D341Med (cell line): ENCODE data around the gene IL15RA.

Experiments
- DNase-seq: peaks from one replicate; pipeline ENCODE4 v3.0.0; 2012; ENCODE audit warnings: low spot score

Gene IL15RA

GRCh38 chr10:5977471-5978229, at the start of gene IL15RA:
TSS of gene IL15RA (minus strand) at chr10:5977543. CDS start at chr10:5977492, 51 bp downstream.
- peak; percentile 82 for DNase-seq

GRCh38 chr10:6025683-6026255, 48.4 kb upstream of the IL15RA start:
- no peak for DNase-seq

DNA sequence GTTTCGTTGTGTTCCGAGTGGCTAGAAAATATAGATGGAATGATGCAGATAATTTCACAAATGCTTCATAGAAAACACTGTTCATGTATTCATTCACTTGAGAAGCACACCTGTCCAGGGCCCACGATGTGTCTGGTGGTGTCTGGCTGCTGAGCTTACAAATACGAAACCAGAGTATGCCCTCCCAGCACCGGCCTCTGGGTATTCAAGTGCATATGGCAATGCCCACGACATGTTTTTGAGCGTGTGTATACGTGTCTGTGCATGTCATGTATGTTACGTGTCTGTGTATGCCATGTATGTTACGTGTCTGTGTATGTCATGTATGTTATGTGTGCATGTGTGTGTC, 47.0 kb upstream of the IL15RA start:
- DNase-seq, result no peak

GRCh38 chr10:6023661-6024333, 46.5 kb upstream of the IL15RA start:
- no peak for DNase-seq

- no peak for DNase-seq
Observed at GRCh38 chr10:6022660-6023059, 45.3 kb upstream of the IL15RA start.

DNA sequence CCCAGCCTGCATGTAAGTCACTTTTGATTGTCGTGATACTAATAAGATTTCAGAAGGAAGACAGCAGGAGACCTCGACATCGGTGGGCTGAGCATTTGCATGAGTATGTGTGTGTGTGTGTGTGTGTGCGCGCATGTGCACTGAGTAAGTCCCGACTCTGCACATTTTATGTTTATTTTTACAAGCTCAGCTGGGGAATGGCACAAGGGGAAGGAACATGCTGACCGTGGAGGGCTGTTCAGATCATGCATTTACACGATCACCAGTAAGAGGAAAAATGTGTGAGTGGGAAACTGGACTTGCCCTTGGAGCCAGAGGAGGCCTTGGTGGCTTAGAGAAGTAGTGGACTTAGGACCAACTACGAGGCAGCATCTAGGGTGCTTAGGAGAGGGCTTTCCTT, 43.5 kb upstream of the IL15RA start:
- DNase-seq, result no peak

- DNase-seq, result no peak
Observed at GRCh38 chr10:6019796-6020195, 42.5 kb upstream of the IL15RA start.

- DNase-seq, result no peak
Observed at GRCh38 chr10:6019010-6019782, 41.9 kb upstream of the IL15RA start.

DNA sequence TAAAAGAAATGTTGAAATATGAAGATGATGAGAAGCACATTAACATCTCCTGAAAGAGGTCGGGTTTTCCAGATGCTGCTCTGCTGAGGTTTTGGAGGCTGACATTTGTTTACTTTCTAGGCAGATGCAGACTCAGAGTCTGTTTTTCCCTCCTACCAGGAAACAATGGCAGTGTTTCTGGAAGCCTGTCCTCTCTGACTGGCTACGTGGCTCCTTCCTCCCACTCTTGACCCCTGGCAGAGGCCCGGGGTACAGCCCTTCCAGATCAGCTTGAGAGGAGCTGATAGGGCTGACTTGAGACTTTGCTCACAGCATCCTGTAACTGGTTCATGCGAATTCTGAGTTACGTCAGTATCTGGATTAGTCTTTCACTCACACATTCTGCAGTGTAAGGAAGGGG, 41.1 kb upstream of the IL15RA start:
- no peak for DNase-seq

- no peak for DNase-seq
Observed at GRCh38 chr10:6017781-6018354, 40.5 kb upstream of the IL15RA start.

GRCh38 chr10:6014241-6014761, 37.0 kb upstream of the IL15RA start:
- peak; percentile 58 for DNase-seq

DNA sequence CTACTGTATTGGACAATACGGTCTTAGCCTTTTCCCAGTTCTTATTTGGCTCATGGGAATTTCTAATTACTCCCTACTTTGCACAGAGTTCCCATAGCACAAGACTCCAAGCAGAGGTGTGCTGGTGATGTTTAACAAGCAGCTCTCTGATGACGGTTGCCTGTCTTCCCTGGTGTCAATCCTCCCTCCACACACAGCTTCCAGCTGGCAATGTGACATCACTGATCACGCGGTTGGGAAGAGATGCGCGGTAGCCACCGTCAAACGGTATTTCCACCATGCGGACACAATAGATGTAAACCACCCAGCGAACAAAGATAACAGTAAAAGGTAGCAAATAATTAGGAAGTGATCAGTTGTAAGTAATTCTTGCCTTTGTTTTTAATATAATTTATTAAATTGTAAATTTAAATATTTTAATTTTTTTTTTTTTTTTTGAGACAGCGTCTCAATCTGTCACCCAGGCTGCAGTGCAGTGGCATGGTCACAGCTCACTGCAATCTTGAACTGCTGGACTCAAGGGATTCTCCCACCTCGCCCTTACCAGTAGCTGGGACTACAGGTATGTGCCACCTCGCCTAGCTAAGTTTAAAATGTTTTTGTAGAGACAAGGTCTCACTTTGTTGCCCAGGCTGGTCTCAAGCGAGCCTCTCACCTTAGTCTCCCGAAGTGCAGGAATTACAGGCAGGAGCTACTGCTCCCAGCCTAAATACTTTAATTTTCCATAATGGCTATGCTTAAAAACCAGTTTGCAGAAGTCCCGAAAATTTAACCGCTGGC, 36.3 kb upstream of the IL15RA start:
- DNase-seq, result no peak

GRCh38 chr10:6012121-6012905, 35.0 kb upstream of the IL15RA start:
- DNase-seq, result no peak

DNA sequence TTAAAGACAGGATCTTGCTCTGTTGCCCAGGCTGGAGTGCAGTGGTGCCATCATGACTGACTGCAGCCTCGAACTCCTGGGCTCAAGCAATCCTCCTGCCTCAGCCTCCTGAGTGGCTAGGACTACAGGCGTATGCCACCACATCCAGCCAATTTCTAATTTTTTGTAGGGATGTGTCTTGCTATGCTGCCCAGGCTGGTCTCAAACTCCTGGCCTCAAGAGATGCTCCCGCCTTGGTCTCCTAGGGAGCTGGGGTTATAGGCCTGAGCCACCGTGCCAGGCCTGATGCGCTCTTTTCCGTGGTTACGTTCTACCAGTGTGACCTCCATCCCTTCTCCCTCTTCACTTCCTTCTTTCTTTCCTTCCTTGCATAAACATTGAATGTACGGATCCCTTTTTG, 34.2 kb upstream of the IL15RA start:
- no peak for DNase-seq

DNA sequence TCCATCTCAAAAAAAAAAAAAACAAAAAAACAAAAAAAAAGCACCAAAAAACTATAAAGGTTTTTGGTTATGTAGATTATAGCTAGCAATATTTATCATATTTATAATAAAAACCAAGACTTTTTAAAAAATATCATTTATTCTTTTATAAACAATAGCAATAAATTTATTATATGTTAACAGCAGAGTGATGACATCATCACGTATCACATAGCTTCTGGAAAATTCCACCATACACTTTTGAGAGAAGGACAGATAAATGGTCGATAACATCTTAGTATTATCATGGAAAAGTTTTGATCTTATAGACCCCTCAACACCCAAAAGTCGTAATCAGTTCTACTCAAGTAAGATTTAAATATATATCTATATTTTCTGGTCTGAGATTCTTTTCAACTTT, 33.2 kb upstream of the IL15RA start:
- DNase-seq, result no peak

DNA sequence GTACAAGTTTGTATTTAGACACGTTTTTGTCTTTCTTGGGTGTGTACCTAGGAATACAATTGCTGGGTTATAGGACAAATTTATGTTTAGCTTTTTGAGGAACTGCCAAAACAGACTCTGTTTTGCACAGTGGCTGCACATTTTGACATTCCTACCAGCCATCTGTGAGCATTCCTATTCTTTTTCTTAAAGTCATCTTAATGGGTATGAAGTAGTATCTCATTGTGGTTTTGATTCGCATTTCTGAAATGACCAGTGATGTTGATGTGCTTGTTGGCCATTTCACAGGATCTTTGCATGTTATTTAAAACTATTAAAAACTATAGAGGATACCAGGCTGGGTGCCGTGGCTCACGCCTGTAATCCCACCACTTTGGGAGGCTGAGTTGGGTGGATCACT, 32.6 kb upstream of the IL15RA start:
- DNase-seq, result no peak

- DNase-seq, result no peak
Observed at GRCh38 chr10:6009150-6009549, 31.8 kb upstream of the IL15RA start.

GRCh38 chr10:6008497-6009142, 31.3 kb upstream of the IL15RA start:
- no peak for DNase-seq

GRCh38 chr10:6006991-6007390, 29.6 kb upstream of the IL15RA start:
- no peak for DNase-seq

DNA sequence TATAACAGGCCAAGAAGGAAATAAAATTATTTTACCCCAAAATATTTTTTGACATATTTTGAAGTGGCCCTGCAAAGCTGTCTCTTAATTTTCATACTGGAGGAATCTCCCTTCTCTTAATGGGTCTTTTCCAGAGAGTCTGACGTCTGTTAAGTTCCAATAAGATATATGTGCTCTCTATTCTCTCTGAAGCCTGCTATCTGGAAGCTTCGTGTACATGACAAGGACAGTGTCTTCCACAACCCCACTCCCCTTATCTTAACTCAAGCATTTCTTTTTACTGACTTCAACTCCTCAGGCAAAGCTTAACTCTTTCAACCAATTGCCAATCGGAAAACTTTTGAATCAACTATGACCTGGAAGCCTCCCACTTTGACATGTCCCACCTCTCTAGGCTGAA, 29.2 kb upstream of the IL15RA start:
- no peak for DNase-seq
